Left ventricle myocardium inferior (tissue), 1 donor: ENCODE measurements around the gene PSD2. TPM values are rescaled to one million over a fixed set of nuclear protein-coding genes. Genes with fewer than 3 reads are reported as not detected.

Experiments
- DNase-seq: peaks from one replicate; pipeline ENCODE4 v3.0.0-alpha.2; 2020
- H3K27ac ChIP-seq: fragments of 200-600 bp; replicated peaks from 2 replicates; pipeline ENCODE4 v1.8.0; 2021
- H3K27me3 ChIP-seq: fragments of 200-600 bp; 2 replicates; pipeline ENCODE4 v1.8.0; 2021; ENCODE audit warnings: low read depth
- H3K36me3 ChIP-seq: fragments of 200-600 bp; 2 replicates; pipeline ENCODE4 v1.8.0; 2021
- H3K4me1 ChIP-seq: fragments of 200-600 bp; 2 replicates; pipeline ENCODE4 v1.8.0; 2021
- H3K4me3 ChIP-seq: fragments of 200-600 bp; 2 replicates; pipeline ENCODE4 v1.8.0; 2021; ENCODE audit warnings: mild to moderate bottlenecking, moderate library complexity
- H3K9me3 ChIP-seq: fragments of 200-600 bp; replicated peaks from 2 replicates; pipeline ENCODE4 v1.8.0; 2021
- CTCF ChIP-seq: fragments of 200-600 bp; IDR thresholded peaks from 2 replicates; pipeline ENCODE4 v1.8.0; 2021; ENCODE audit warnings: antibody characterized with exemption, mild to moderate bottlenecking, borderline replicate concordance
- intact Hi-C: fragments of 100-400 bp; cut with micrococcal nuclease; formaldehyde crosslinking; loops from one replicate; pipeline ENCODE4 v1.11.0; 2022
- total RNA-seq: library from RNA; stranded (reverse); fragmentation: NEBNext Ultra II Directional; extraction: Animal tissue kit (Norgen Biotek cat#: 25700); gene quantifications from one replicate; pipeline ENCODE4 v1.2.1, GENCODE V29; 2021
- donor health status: DM: no; HTN: yes; CAD: no; lungs with severe emphysema.

PSD2 gene
- total RNA-seq, 1 donor from 2014 or later, result not detected

- Histone ChIP-seq H3K27me3 (no peaks in the 10 kb centered on the region), H3K9me3 (no peaks in the 10 kb centered on the region), H3K36me3 (no peaks in the 10 kb centered on the region), H3K4me1 (peaks cover 39% of the 10 kb centered on the region), H3K27ac (no peak overlapping the region), H3K4me3 (no peak overlapping the region)
- DNase-seq, result no peak
- intact Hi-C loops, result no loop called here
- TF ChIP-seq CTCF, result no peak
Observed at GRCh38 chr5:139882316-139882715, 86.7 kb downstream of the PSD2 start.

- intact Hi-C loops, result no loop called here
- Histone ChIP-seq H3K4me3 (no peak overlapping the region), H3K27ac (no peak overlapping the region), H3K36me3 (no peaks in the 10 kb centered on the region), H3K4me1 (peaks cover 39% of the 10 kb centered on the region), H3K27me3 (no peaks in the 10 kb centered on the region), H3K9me3 (no peaks in the 10 kb centered on the region)
- no peak for TF ChIP-seq CTCF
- DNase-seq, result no peak
Observed at GRCh38 chr5:139882961-139883539, 87.4 kb downstream of the PSD2 start.

- Histone ChIP-seq H3K4me1 (peaks cover 39% of the 10 kb centered on the region), H3K4me3 (no peak overlapping the region), H3K36me3 (no peaks in the 10 kb centered on the region), H3K9me3 (no peaks in the 10 kb centered on the region), H3K27me3 (no peaks in the 10 kb centered on the region), H3K27ac (peak overlapping the region; percentile 67)
- DNase-seq, result peak; percentile 53
- intact Hi-C loops, result no loop called here
- no peak for TF ChIP-seq CTCF
Observed at GRCh38 chr5:139884144-139884543, 88.5 kb downstream of the PSD2 start.

DNA sequence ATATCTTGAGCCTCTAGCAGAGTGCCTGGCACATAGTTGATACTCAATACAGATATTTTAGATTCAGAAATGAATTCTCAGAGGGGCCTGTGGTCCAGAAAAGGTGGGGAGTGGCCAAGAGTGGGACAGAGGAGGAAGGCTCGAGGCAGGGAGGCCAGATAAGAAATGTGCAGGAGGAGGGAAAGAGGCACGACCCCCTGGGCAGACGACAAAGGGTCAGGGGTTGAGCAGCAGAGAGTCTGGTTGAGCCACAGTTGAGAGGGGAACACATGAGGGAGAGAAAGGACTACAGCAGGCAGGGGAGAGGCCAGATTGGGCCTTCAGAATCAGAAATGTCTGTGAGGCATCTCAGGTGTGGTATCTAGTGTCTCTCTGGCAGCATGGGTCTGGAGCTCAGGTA is 89.1 kb downstream of the PSD2 start:
- TF ChIP-seq CTCF, result no peak
- Histone ChIP-seq H3K27ac (peak overlapping the region; percentile 67), H3K4me1 (peaks cover 37% of the 10 kb centered on the region), H3K27me3 (no peaks in the 10 kb centered on the region), H3K9me3 (no peaks in the 10 kb centered on the region), H3K4me3 (no peak overlapping the region), H3K36me3 (no peaks in the 10 kb centered on the region)
- no peak for DNase-seq
- intact Hi-C loops, result no loop called here

- no peak overlapping the region for H3K27ac ChIP-seq
- no peaks in the 10 kb centered on the region for H3K36me3 ChIP-seq
- no peaks in the 10 kb centered on the region for H3K9me3 ChIP-seq
- H3K4me1 ChIP-seq, result peaks cover 32% of the 10 kb centered on the region
- intact Hi-C loops, result no loop called here
- H3K4me3 ChIP-seq, result no peak overlapping the region
- TF ChIP-seq CTCF, result no peak
- H3K27me3 ChIP-seq, result no peaks in the 10 kb centered on the region
- no peak for DNase-seq
Observed at GRCh38 chr5:139885172-139885856, 89.7 kb downstream of the PSD2 start.
